HepG2 (cell line): ENCODE measurements around the gene BTBD3.

Experiments used
- EZH2 ChIP-seq: conservative IDR thresholded peaks from 2 replicates; pipeline ENCODE4 v1.6.1; 2012; ENCODE audit warnings: mild to moderate bottlenecking, low read depth, low read length, moderate library complexity
- NR0B2 ChIP-seq: sonication (generic); formaldehyde crosslinking; IDR thresholded peaks from 2 replicates; pipeline ENCODE4 v1.4.0; 2020; ENCODE audit warnings: mild to moderate bottlenecking, missing genetic modification reagents
- RAD21 ChIP-seq: fragments of 450-650 bp; formaldehyde crosslinking; IDR thresholded peaks from 2 replicates; pipeline ENCODE4 v1.5.0; 2020; ENCODE audit warnings: mild to moderate bottlenecking
- TF ChIP-seq, protein P1 (sequence below), 2 experiments: sonication (generic) in 1 of 2; formaldehyde crosslinking in 1 of 2; IDR thresholded peaks; 2 replicates each; pipeline versions ENCODE4 v1.4.0 to v1.6.1; 2018 to 2020; ENCODE audit warnings: missing genetic modification reagents in 2 of 2, borderline replicate concordance in 1 of 2, low read depth in 1 of 2, mild to moderate bottlenecking in 1 of 2, missing biosample characterization in 1 of 2

DNA sequence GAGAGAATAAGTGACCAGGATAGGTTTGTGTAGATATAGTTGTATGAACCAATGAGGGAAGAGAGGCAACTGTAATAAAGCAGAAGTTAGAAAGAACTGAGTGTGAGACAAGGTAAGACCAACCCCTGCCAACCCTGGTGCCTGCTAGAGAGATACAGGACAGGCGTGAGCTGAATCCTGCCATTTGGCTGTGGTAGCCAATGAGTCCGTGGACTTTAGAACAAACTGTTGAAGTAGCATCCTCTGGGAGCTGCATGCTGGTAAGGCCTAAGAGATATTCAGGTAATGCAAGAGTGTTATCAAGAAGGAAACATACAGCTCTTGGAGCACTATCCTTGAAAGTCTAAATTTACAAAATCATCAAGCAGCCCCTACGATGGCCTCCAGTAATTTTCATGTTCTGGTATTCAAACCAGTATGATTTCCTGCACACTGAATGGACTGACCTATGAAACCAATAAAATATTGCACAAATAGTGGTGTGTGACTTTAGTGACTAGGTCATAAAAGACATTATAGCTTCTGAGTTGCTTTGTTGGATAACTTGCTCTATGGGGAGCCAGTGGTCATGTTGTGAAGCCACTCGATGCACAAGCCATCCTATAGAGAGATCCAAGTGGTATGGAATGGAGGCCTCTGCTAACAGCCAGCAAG lies 24.0 kb downstream of the BTBD3 start:
- TF ChIP-seq EZH2, result no peak
- TF ChIP-seq, protein P1, sequence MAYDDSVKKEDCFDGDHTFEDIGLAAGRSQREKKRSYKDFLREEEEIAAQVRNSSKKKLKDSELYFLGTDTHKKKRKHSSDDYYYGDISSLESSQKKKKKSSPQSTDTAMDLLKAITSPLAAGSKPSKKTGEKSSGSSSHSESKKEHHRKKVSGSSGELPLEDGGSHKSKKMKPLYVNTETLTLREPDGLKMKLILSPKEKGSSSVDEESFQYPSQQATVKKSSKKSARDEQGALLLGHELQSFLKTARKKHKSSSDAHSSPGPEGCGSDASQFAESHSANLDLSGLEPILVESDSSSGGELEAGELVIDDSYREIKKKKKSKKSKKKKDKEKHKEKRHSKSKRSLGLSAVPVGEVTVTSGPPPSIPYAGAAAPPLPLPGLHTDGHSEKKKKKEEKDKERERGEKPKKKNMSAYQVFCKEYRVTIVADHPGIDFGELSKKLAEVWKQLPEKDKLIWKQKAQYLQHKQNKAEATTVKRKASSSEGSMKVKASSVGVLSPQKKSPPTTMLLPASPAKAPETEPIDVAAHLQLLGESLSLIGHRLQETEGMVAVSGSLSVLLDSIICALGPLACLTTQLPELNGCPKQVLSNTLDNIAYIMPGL (CRISPR knock-in tag; IDR thresholded peaks at IDR 0.05; ENCODE audit: borderline replicate concordance in 1 of 2, low read depth in 1 of 2), result no peak
- TF ChIP-seq RAD21 (CRISPR knock-in tag), result no peak
- TF ChIP-seq NR0B2 (CRISPR knock-in tag), result no peak
